NCI-H1694 (cell line): ENCODE results near the gene RNF222.
"Not testable (repeated sequence)": the region's sequence is repeated elsewhere in the genome, so short reads cannot be mapped to it uniquely, and the experiment has no call there.

Experiments
- DNase-seq: peaks from one replicate; lab custom pipeline; 2025; lab: John Stamatoyannopoulos, UW

The RNF222 gene

GRCh38 chr17:8410883-8411238 is 13.2 kb upstream of the RNF222 start:
- no peak for DNase-seq

GRCh38 chr17:8409966-8410882 is 12.6 kb upstream of the RNF222 start:
- peak; percentile 91 for DNase-seq

- DNase-seq = no peak
Measured at GRCh38 chr17:8408371-8408770, 10.7 kb upstream of the RNF222 start.

GRCh38 chr17:8406174-8406573 is 8.5 kb upstream of the RNF222 start:
- no peak for DNase-seq

- DNase-seq = no peak
Measured at GRCh38 chr17:8405499-8406016, 7.9 kb upstream of the RNF222 start.

- no peak for DNase-seq
Measured at GRCh38 chr17:8402921-8403536, 5.4 kb upstream of the RNF222 start.

GRCh38 chr17:8401107-8401506 is 3.5 kb upstream of the RNF222 start:
- no peak for DNase-seq

GRCh38 chr17:8398980-8399379 is 1.4 kb upstream of the RNF222 start:
- no peak for DNase-seq

- DNase-seq = not testable (repeated sequence)
Measured at GRCh38 chr17:8394497-8394896, 3.1 kb downstream of the RNF222 start.

- no peak for DNase-seq
Measured at GRCh38 chr17:8393470-8394231, 4.0 kb downstream of the RNF222 start.

- DNase-seq = no peak
Measured at GRCh38 chr17:8392674-8393469, 4.8 kb downstream of the RNF222 start.

GRCh38 chr17:8392274-8392673 is 5.4 kb downstream of the RNF222 start:
- no peak for DNase-seq

GRCh38 chr17:8391711-8392110 is 5.9 kb downstream of the RNF222 start:
- DNase-seq = no peak

GRCh38 chr17:8387914-8388651 is 9.5 kb downstream of the RNF222 start:
- DNase-seq = no peak

- no peak for DNase-seq
Measured at GRCh38 chr17:8386841-8387240, 10.8 kb downstream of the RNF222 start.

- no peak for DNase-seq
Measured at GRCh38 chr17:8384801-8385378, 12.7 kb downstream of the RNF222 start.

- peak; percentile 99 for DNase-seq
Measured at GRCh38 chr17:8383143-8383822, 14.3 kb downstream of the RNF222 start, which contains the start of gene RPL26. Gene RPL26, minus strand, starts transcription at chr17:8383193. Its CDS starts 883 bp downstream, at chr17:8382310.

GRCh38 chr17:8382880-8383142 is 14.8 kb downstream of the RNF222 start:
- no peak for DNase-seq

GRCh38 chr17:8382052-8382879 is 15.4 kb downstream of the RNF222 start:
- peak; percentile 16 for DNase-seq
